Tibial nerve (tissue), 4 donors: ENCODE results near the gene RFXANK. TPM values are rescaled to one million over a fixed set of nuclear protein-coding genes. Genes with fewer than 3 reads are reported as not detected.
A peak's percentile ranks its signal among the peaks of the same experiment; 100 is the strongest.

Experiments used
- DNase-seq, 2 donors: peaks; one replicate each; pipeline ENCODE4 v3.0.0-alpha.2; 2019; ENCODE audit warnings: low spot score in 2 of 2
- H3K27ac ChIP-seq, 4 donors: fragments of 200-600 bp; sonication (generic) in 3 of 4; one replicate each; pipeline ENCODE4 v1.5.1; 2017 to 2019; ENCODE audit warnings: mild to moderate bottlenecking in 1 of 4
- H3K27me3 ChIP-seq, 2 donors: fragments of 200-600 bp; sonication (generic) in 1 of 2; one replicate each; pipeline versions ENCODE4 v1.5.1 to v1.6.0; 2017 to 2019
- H3K36me3 ChIP-seq, 3 donors: fragments of 200-600 bp; sonication (generic); one replicate each; pipeline ENCODE4 v1.5.1; 2018 to 2019
- H3K4me1 ChIP-seq, 4 donors: fragments of 200-600 bp; sonication (generic) in 3 of 4; one replicate each; pipeline ENCODE4 v1.5.1; 2017 to 2019
- H3K4me3 ChIP-seq, 4 donors: fragments of 200-600 bp; sonication (generic) in 3 of 4; one replicate each; pipeline ENCODE4 v1.5.1; 2017 to 2019; ENCODE audit warnings: mild to moderate bottlenecking in 1 of 4, moderate library complexity in 1 of 4
- H3K9me3 ChIP-seq, 4 donors: fragments of 200-600 bp; sonication (generic) in 3 of 4; one replicate each; pipeline ENCODE4 v1.5.1; 2017 to 2019
- CTCF ChIP-seq, 5 experiments: fragments of 200-600 bp in 3 of 5; fragments of 450-650 bp in 2 of 5; sonication (generic) in 3 of 5; IDR thresholded peaks; one replicate each; pipeline ENCODE4 v1.5.1; 2016 to 2019; ENCODE audit warnings: antibody characterized with exemption in 5 of 5, mild to moderate bottlenecking in 3 of 5, moderate library complexity in 2 of 5
- EP300 ChIP-seq, 2 donors: sonication (generic); formaldehyde crosslinking; IDR thresholded peaks; one replicate each; pipeline ENCODE4 v1.6.1; 2017; ENCODE audit warnings: antibody characterized with exemption in 2 of 2, mild to moderate bottlenecking in 1 of 2
- POLR2A ChIP-seq, 2 donors: fragments of 450-650 bp; IDR thresholded peaks; one replicate each; pipeline ENCODE4 v1.6.1; 2017; ENCODE audit warnings: antibody characterized with exemption in 2 of 2, mild to moderate bottlenecking in 2 of 2, moderate library complexity in 2 of 2
- WGBS, 2 donors: methylation state at CpG; one replicate each; pipeline ENCODE4 v1.1.5; 2018; 5-methylcytosine and 5-hydroxymethylcytosine counted together
- total RNA-seq, 4 donors: library from RNA; depleted of rRNA; stranded (reverse); fragments of >200 nt; gene quantifications; one replicate each; pipeline ENCODE4 v1.1.0, GENCODE V29; 2016

Gene RFXANK
- total RNA-seq, 4 donors from 2014 or later: 46.3 to 62.1 (median 56.8) TPM

DNA sequence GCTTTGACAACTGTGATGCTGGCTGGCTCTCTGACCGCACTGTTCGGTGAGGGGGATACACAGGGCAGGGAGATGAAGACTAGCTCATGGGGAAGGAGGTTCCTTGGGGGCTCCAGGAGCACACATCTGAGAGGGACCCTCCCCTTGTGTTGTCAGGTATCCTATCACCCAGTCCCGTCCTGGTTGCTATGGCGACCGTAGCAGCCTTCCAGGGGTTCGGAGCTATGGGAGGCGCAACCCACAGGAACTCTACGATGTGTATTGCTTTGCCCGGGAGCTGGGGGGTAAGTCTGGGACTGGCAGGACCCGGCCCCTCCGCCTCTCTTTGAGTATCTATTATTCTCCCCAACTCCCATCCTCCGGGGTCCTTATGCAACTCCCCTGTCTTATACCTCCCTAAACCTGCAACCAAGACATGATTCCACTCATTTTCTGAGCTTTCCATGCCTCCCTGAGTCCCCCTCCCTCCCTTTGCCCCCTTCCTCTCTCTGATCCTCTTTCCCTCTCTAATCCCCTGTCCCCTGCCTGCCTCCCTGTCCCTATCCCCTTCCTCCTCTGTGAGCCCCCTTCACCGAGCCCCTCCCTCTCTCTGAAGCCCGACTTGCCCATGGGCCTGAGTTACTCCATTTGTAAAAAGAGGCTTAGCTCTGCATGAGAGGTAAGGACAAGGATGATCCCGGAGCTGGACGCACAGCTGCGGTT, 32.2 kb downstream of the RFXANK start:
- no peaks in the 10 kb centered on the region for H3K36me3 ChIP-seq
- no peak for DNase-seq
- peaks cover 0 to 11% (median 1%) of the 10 kb centered on the region in 4 donors for H3K4me1 ChIP-seq
- H3K4me3 ChIP-seq: peak overlapping the region in 2 of 4 donors; percentile 9 to 45
- H3K27ac ChIP-seq: no peak overlapping the region
- peaks cover 0 to 48% of the 10 kb centered on the region in 2 donors for H3K27me3 ChIP-seq
- no peaks in the 10 kb centered on the region for H3K9me3 ChIP-seq
- no peak for TF ChIP-seq POLR2A (IDR thresholded peaks at IDR 0.05)
- TF ChIP-seq CTCF (IDR thresholded peaks at IDR 0.05): no peak
- TF ChIP-seq EP300 (IDR thresholded peaks at IDR 0.05): no peak
- WGBS, 2 donors: 67% methylated on average over 17 of the region's 17 CpGs

GRCh38 chr19:19224852-19225494, 32.9 kb downstream of the RFXANK start:
- no peak overlapping the region for H3K27ac ChIP-seq
- WGBS, 2 donors: 3% methylated on average over 22 to 28 of the region's 59 CpGs
- DNase-seq: peak in 1 of 2 donors; percentile 10
- no peaks in the 10 kb centered on the region for H3K9me3 ChIP-seq
- H3K4me3 ChIP-seq: peak overlapping the region; percentile 9 to 45 (median 27)
- H3K36me3 ChIP-seq: no peaks in the 10 kb centered on the region
- TF ChIP-seq EP300 (IDR thresholded peaks at IDR 0.05): no peak
- no peak for TF ChIP-seq POLR2A (IDR thresholded peaks at IDR 0.05)
- peak; percentile 46 to 70 (median 52) for TF ChIP-seq CTCF (IDR thresholded peaks at IDR 0.05)
- H3K27me3 ChIP-seq: peaks cover 0 to 48% of the 10 kb centered on the region in 2 donors
- peaks cover 0 to 11% (median 1%) of the 10 kb centered on the region in 4 donors for H3K4me1 ChIP-seq

DNA sequence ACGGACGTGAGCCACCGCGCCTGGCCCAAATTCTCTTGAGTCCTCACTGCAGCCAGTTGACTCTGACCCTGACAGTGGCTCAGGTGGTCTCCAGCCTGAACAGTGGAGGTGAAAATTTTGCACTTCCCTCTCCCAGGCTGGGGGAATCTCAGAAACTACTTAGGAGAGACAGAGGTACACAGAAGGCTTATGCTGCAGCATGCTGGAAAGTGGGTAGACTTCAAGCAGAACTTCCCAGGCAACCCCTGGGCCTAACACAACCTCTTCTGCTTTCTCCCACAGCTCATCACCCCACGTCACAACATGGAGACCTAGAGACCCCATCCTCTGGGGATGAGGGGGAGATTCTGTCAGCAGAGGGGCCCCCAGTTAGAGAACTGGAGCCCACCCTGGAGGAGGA, 34.1 kb downstream of the RFXANK start:
- H3K4me3 ChIP-seq: no peak overlapping the region
- WGBS, 2 donors: 83 to 87% methylated on average over 5 of the region's 5 CpGs
- no peak for DNase-seq
- no peaks in the 10 kb centered on the region for H3K9me3 ChIP-seq
- no peak for TF ChIP-seq POLR2A (IDR thresholded peaks at IDR 0.05)
- no peak for TF ChIP-seq CTCF (IDR thresholded peaks at IDR 0.05)
- no peak for TF ChIP-seq EP300 (IDR thresholded peaks at IDR 0.05)
- no peaks in the 10 kb centered on the region for H3K36me3 ChIP-seq
- H3K4me1 ChIP-seq: peaks cover 0 to 11% (median 1%) of the 10 kb centered on the region in 4 donors
- peaks cover 0 to 48% of the 10 kb centered on the region in 2 donors for H3K27me3 ChIP-seq
- H3K27ac ChIP-seq: no peak overlapping the region

GRCh38 chr19:19226663-19227062, 34.6 kb downstream of the RFXANK start:
- no peak for DNase-seq
- peaks cover 0 to 48% of the 10 kb centered on the region in 2 donors for H3K27me3 ChIP-seq
- peaks cover 0 to 11% (median 1%) of the 10 kb centered on the region in 4 donors for H3K4me1 ChIP-seq
- WGBS, 2 donors: 47 to 62% methylated on average over 10 of the region's 10 CpGs
- H3K4me3 ChIP-seq: no peak overlapping the region
- H3K36me3 ChIP-seq: no peaks in the 10 kb centered on the region
- TF ChIP-seq EP300 (IDR thresholded peaks at IDR 0.05): no peak
- TF ChIP-seq CTCF (IDR thresholded peaks at IDR 0.05): no peak
- no peak for TF ChIP-seq POLR2A (IDR thresholded peaks at IDR 0.05)
- no peaks in the 10 kb centered on the region for H3K9me3 ChIP-seq
- H3K27ac ChIP-seq: no peak overlapping the region

DNA sequence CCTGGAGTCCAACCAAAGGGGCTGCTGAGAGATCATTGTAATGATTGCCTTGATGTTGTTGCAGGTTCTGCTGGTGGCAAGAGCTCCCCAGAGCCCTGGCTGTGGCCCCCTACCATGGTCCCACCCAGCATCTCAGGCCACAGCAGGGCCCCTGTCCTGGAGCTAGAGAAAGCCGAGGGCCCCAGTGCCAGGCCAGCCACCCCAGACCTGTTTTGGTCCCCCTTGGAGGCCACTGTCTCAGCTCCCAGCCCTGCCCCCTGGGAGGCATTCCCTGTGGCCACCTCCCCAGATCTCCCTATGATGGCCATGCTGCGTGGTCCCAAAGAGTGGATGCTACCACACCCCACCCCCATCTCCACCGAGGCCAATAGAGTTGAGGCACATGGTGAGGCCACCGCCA, 35.2 kb downstream of the RFXANK start:
- H3K36me3 ChIP-seq: no peaks in the 10 kb centered on the region
- 73 to 90% methylated on average over 4 of the region's 4 CpGs for WGBS, 2 donors
- DNase-seq: no peak
- H3K27me3 ChIP-seq: peaks cover 0 to 48% of the 10 kb centered on the region in 2 donors
- H3K9me3 ChIP-seq: no peaks in the 10 kb centered on the region
- peaks cover 0 to 11% (median 1%) of the 10 kb centered on the region in 4 donors for H3K4me1 ChIP-seq
- H3K27ac ChIP-seq: no peak overlapping the region
- TF ChIP-seq CTCF (IDR thresholded peaks at IDR 0.05): no peak
- TF ChIP-seq POLR2A (IDR thresholded peaks at IDR 0.05): no peak
- no peak for TF ChIP-seq EP300 (IDR thresholded peaks at IDR 0.05)
- no peak overlapping the region for H3K4me3 ChIP-seq
